GM12801 (cell line): Measurements from ENCODE around the gene SMYD3.

Source experiments
- TF ChIP-seq, protein P1 (sequence below): IDR thresholded peaks from one replicate; pipeline ENCODE4 v1.5.1; 2011; ENCODE audit warnings: control low read depth; ENCODE audit not compliant: insufficient read length; ENCODE audit errors: extremely low read depth

The SMYD3 gene

DNA sequence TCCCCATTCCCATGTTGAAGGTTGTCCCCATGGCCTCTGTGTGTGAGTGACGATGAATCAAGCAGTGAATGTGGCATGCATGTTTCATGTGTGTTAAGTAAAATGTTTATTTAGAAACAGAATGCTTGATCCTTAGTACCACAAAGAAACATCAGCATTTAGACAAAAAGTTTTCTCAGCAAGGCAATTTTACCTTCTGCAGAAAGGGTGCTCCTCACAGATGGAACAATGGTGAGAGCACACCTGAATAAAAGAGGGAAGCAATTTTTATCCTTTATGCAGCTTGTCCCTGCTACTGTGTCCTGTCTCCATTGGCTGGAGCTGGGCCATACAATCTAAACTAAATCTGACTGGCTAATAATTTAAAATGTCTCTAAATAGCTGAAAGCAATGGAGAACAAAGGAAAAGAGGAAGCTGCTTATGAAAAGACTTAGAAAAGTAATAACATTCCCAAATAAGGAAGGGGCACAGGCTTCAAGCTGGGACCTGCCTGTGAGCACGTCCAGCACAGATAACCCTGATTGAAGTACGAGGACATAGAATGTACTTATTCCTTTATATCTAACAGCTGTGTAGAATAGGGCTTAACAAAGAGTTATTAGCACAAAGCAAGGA, 8.4 kb upstream of the SMYD3 start:
- TF ChIP-seq, protein P1, sequence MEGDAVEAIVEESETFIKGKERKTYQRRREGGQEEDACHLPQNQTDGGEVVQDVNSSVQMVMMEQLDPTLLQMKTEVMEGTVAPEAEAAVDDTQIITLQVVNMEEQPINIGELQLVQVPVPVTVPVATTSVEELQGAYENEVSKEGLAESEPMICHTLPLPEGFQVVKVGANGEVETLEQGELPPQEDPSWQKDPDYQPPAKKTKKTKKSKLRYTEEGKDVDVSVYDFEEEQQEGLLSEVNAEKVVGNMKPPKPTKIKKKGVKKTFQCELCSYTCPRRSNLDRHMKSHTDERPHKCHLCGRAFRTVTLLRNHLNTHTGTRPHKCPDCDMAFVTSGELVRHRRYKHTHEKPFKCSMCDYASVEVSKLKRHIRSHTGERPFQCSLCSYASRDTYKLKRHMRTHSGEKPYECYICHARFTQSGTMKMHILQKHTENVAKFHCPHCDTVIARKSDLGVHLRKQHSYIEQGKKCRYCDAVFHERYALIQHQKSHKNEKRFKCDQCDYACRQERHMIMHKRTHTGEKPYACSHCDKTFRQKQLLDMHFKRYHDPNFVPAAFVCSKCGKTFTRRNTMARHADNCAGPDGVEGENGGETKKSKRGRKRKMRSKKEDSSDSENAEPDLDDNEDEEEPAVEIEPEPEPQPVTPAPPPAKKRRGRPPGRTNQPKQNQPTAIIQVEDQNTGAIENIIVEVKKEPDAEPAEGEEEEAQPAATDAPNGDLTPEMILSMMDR: no peak

- TF ChIP-seq, protein P1: no peak
Observed at GRCh38 chr1:246513619-246514343, 6.7 kb upstream of the SMYD3 start.

- TF ChIP-seq, protein P1: no peak
Observed at GRCh38 chr1:246513041-246513440, 6.0 kb upstream of the SMYD3 start.

DNA sequence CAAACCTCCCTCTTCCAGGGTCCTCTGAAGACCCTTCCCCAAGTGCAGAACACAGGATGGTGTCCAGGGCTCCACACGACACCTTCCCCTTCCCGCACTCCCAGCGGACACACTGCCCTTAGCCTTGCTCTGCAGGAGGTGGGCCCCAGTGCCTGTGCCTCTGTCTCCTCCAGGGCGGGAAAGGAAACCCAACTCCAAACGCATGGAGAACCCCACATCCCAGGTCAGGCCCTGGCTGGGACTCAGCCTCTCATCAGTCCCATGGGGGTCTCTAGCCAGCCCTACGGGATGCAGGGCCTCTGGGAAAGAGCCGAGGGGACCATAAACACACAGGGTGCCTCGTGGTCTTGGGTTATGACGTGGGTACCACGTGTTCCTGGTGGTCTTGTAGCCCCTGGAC, 5.6 kb upstream of the SMYD3 start:
- TF ChIP-seq, protein P1: no peak

DNA sequence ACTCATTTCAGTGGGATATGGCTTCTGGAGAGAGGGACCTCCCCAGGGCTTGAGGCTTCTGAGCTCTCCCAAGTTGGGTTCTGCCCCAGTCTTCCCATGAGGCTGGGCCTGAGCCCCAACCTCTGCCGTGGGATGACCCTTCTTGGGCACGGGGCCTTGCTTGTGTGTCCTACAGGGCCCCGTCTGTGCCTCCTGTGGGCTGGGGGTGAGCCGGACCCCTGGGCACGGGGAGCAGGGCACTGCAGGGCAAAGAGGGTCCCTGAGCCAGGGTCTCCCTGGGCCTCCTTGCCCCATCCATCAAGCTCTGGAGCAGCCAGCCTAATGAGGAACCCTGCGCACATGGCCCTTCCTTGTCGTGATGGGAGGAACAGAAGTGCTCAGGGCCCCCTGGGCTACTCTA, 5.2 kb upstream of the SMYD3 start:
- TF ChIP-seq, protein P1: no peak

- TF ChIP-seq, protein P1: no peak
Observed at GRCh38 chr1:246511203-246511602, 4.1 kb upstream of the SMYD3 start.

GRCh38 chr1:246510147-246511030, 3.3 kb upstream of the SMYD3 start:
- TF ChIP-seq, protein P1: no peak
